ENCODE measurements around the gene TBRG4.

Gene TBRG4

GRCh38 chr7:45131891-45132290 is 20.4 kb upstream of the TBRG4 start:
- DNase-seq, result no peak
- Mint-ChIP-seq H3K27me3 (no peaks in the 10 kb centered on the region), H3K27ac (no peak overlapping the region), H3K9me3 (no peaks in the 10 kb centered on the region), H3K4me1 (ENCODE audit: low read depth) (peaks cover 9% of the 10 kb centered on the region), H3K4me3 (no peak overlapping the region), H3K36me3 (ENCODE audit: low read depth) (no peaks in the 10 kb centered on the region)

- H3K4me3 Mint-ChIP-seq, result no peak overlapping the region
- no peaks in the 10 kb centered on the region for H3K27me3 Mint-ChIP-seq
- DNase-seq, result no peak
- peaks cover 4% of the 10 kb centered on the region for H3K4me1 Mint-ChIP-seq (ENCODE audit: low read depth)
- H3K36me3 Mint-ChIP-seq (ENCODE audit: low read depth), result no peaks in the 10 kb centered on the region
- H3K27ac Mint-ChIP-seq, result no peak overlapping the region
- H3K9me3 Mint-ChIP-seq, result no peaks in the 10 kb centered on the region
Observed at GRCh38 chr7:45130910-45131309, 19.4 kb upstream of the TBRG4 start.

GRCh38 chr7:45129906-45130305 is 18.4 kb upstream of the TBRG4 start:
- no peak for DNase-seq
- no peaks in the 10 kb centered on the region for H3K36me3 Mint-ChIP-seq (ENCODE audit: low read depth)
- no peaks in the 10 kb centered on the region for H3K4me1 Mint-ChIP-seq (ENCODE audit: low read depth)
- H3K4me3 Mint-ChIP-seq, result no peak overlapping the region
- H3K9me3 Mint-ChIP-seq, result no peaks in the 10 kb centered on the region
- H3K27me3 Mint-ChIP-seq, result no peaks in the 10 kb centered on the region
- no peak overlapping the region for H3K27ac Mint-ChIP-seq

GRCh38 chr7:45129181-45129800 is 17.8 kb upstream of the TBRG4 start:
- no peaks in the 10 kb centered on the region for H3K36me3 Mint-ChIP-seq (ENCODE audit: low read depth)
- no peaks in the 10 kb centered on the region for H3K27me3 Mint-ChIP-seq
- H3K4me3 Mint-ChIP-seq, result no peak overlapping the region
- H3K4me1 Mint-ChIP-seq (ENCODE audit: low read depth), result no peaks in the 10 kb centered on the region
- no peaks in the 10 kb centered on the region for H3K9me3 Mint-ChIP-seq
- DNase-seq, result no peak
- no peak overlapping the region for H3K27ac Mint-ChIP-seq

- peaks cover 14% of the 10 kb centered on the region for H3K4me1 Mint-ChIP-seq (ENCODE audit: low read depth)
- H3K4me3 Mint-ChIP-seq, result no peak overlapping the region
- H3K27me3 Mint-ChIP-seq, result no peaks in the 10 kb centered on the region
- H3K9me3 Mint-ChIP-seq, result no peaks in the 10 kb centered on the region
- H3K36me3 Mint-ChIP-seq (ENCODE audit: low read depth), result no peaks in the 10 kb centered on the region
- no peak for DNase-seq
- H3K27ac Mint-ChIP-seq, result no peak overlapping the region
Observed at GRCh38 chr7:45126920-45127319, 15.4 kb upstream of the TBRG4 start.

GRCh38 chr7:45126201-45126600 is 14.7 kb upstream of the TBRG4 start:
- H3K27ac Mint-ChIP-seq, result no peak overlapping the region
- no peak for DNase-seq
- H3K27me3 Mint-ChIP-seq, result no peaks in the 10 kb centered on the region
- H3K9me3 Mint-ChIP-seq, result no peaks in the 10 kb centered on the region
- peaks cover 14% of the 10 kb centered on the region for H3K4me1 Mint-ChIP-seq (ENCODE audit: low read depth)
- H3K36me3 Mint-ChIP-seq (ENCODE audit: low read depth), result no peaks in the 10 kb centered on the region
- H3K4me3 Mint-ChIP-seq, result no peak overlapping the region

GRCh38 chr7:45125193-45125904 is 13.9 kb upstream of the TBRG4 start:
- Mint-ChIP-seq H3K4me1 (ENCODE audit: low read depth) (peaks cover 14% of the 10 kb centered on the region), H3K27me3 (no peaks in the 10 kb centered on the region), H3K27ac (no peak overlapping the region), H3K4me3 (no peak overlapping the region), H3K36me3 (ENCODE audit: low read depth) (no peaks in the 10 kb centered on the region), H3K9me3 (no peaks in the 10 kb centered on the region)
- DNase-seq, result no peak

- H3K27ac Mint-ChIP-seq, result no peak overlapping the region
Observed at GRCh38 chr7:45123913-45124710, 12.6 kb upstream of the TBRG4 start.

GRCh38 chr7:45122975-45123860 is 11.7 kb upstream of the TBRG4 start:
- no peaks in the 10 kb centered on the region for H3K36me3 Mint-ChIP-seq (ENCODE audit: low read depth)
- no peaks in the 10 kb centered on the region for H3K9me3 Mint-ChIP-seq
- peak overlapping the region; percentile 92 for H3K27ac Mint-ChIP-seq
- H3K4me3 Mint-ChIP-seq, result no peak overlapping the region
- peak; percentile 47 for DNase-seq
- peaks cover 14% of the 10 kb centered on the region for H3K4me1 Mint-ChIP-seq (ENCODE audit: low read depth)
- H3K27me3 Mint-ChIP-seq, result no peaks in the 10 kb centered on the region

More at GRCh38 chr7:45123913-45124710, 12.6 kb upstream of the TBRG4 start:
- no peak for DNase-seq
- no peak overlapping the region for H3K4me3 Mint-ChIP-seq
- no peaks in the 10 kb centered on the region for H3K9me3 Mint-ChIP-seq
- no peaks in the 10 kb centered on the region for H3K27me3 Mint-ChIP-seq
- H3K36me3 Mint-ChIP-seq (ENCODE audit: low read depth), result no peaks in the 10 kb centered on the region
- H3K4me1 Mint-ChIP-seq (ENCODE audit: low read depth), result peaks cover 14% of the 10 kb centered on the region

GRCh38 chr7:45119550-45119949 is 8.1 kb upstream of the TBRG4 start:
- H3K27ac Mint-ChIP-seq, result no peak overlapping the region
- H3K9me3 Mint-ChIP-seq, result no peaks in the 10 kb centered on the region
- no peaks in the 10 kb centered on the region for H3K36me3 Mint-ChIP-seq (ENCODE audit: low read depth)
- no peaks in the 10 kb centered on the region for H3K27me3 Mint-ChIP-seq
- DNase-seq, result no peak
- H3K4me1 Mint-ChIP-seq (ENCODE audit: low read depth), result peaks cover 14% of the 10 kb centered on the region
- H3K4me3 Mint-ChIP-seq, result no peak overlapping the region

- no peaks in the 10 kb centered on the region for H3K36me3 Mint-ChIP-seq (ENCODE audit: low read depth)
- no peaks in the 10 kb centered on the region for H3K27me3 Mint-ChIP-seq
- H3K9me3 Mint-ChIP-seq, result no peaks in the 10 kb centered on the region
- H3K27ac Mint-ChIP-seq, result no peak overlapping the region
- no peak for DNase-seq
- H3K4me1 Mint-ChIP-seq (ENCODE audit: low read depth), result peaks cover 14% of the 10 kb centered on the region
- no peak overlapping the region for H3K4me3 Mint-ChIP-seq
Observed at GRCh38 chr7:45118889-45119331, 7.4 kb upstream of the TBRG4 start.

- Mint-ChIP-seq H3K36me3 (ENCODE audit: low read depth) (no peaks in the 10 kb centered on the region), H3K4me3 (no peak overlapping the region), H3K27ac (no peak overlapping the region), H3K9me3 (no peaks in the 10 kb centered on the region), H3K4me1 (ENCODE audit: low read depth) (peaks cover 9% of the 10 kb centered on the region), H3K27me3 (no peaks in the 10 kb centered on the region)
- no peak for DNase-seq
Observed at GRCh38 chr7:45118292-45118691, 6.8 kb upstream of the TBRG4 start.

GRCh38 chr7:45117582-45117981 is 6.1 kb upstream of the TBRG4 start:
- Mint-ChIP-seq H3K27ac (no peak overlapping the region), H3K27me3 (no peaks in the 10 kb centered on the region), H3K36me3 (ENCODE audit: low read depth) (no peaks in the 10 kb centered on the region), H3K9me3 (no peaks in the 10 kb centered on the region), H3K4me1 (ENCODE audit: low read depth) (peaks cover 4% of the 10 kb centered on the region), H3K4me3 (no peak overlapping the region)
- no peak for DNase-seq

GRCh38 chr7:45116048-45116447 is 4.6 kb upstream of the TBRG4 start:
- H3K27me3 Mint-ChIP-seq, result no peaks in the 10 kb centered on the region
- peaks cover 8% of the 10 kb centered on the region for H3K4me1 Mint-ChIP-seq (ENCODE audit: low read depth)
- H3K9me3 Mint-ChIP-seq, result no peaks in the 10 kb centered on the region
- H3K27ac Mint-ChIP-seq, result no peak overlapping the region
- peaks cover 9% of the 10 kb centered on the region for H3K36me3 Mint-ChIP-seq (ENCODE audit: low read depth)
- DNase-seq, result no peak
- H3K4me3 Mint-ChIP-seq, result no peak overlapping the region

All from activated T-cell treated with anti-CD3 and anti-CD28 coated beads, Interleukin-2, amount 50 U/mL, for 24 hours (primary cell).